ENCODE data around the gene NOP53. TPM values are rescaled to one million over a fixed set of nuclear protein-coding genes. Genes with fewer than 3 reads are reported as not detected.

NOP53 gene
- total and polyA plus RNA-seq, 9 of the 15 experiments (the other 6 are each of a cell fraction or from before 2014, with no cell fraction given), result 6.5 to 274 (median 145) TPM

DNA sequence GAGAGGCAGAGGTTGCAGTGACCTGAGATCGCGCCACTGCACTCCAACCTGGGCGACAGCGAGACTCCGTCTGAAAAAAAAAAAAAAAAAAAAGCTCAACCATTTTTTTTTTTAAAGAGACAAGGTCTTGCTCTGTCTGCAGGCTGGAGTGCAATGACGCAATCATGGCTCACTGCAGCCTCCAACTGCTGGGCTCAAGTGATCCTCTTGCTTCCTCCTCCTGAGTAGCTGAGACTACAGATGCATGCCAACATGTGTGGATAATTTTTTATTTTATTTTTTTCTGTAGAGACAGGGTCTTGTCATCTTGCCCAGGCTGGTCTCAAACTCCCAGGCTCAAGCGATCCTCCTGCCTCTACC, 21.8 kb upstream of the NOP53 start (continued):
- TF ChIP-seq, protein P1, sequence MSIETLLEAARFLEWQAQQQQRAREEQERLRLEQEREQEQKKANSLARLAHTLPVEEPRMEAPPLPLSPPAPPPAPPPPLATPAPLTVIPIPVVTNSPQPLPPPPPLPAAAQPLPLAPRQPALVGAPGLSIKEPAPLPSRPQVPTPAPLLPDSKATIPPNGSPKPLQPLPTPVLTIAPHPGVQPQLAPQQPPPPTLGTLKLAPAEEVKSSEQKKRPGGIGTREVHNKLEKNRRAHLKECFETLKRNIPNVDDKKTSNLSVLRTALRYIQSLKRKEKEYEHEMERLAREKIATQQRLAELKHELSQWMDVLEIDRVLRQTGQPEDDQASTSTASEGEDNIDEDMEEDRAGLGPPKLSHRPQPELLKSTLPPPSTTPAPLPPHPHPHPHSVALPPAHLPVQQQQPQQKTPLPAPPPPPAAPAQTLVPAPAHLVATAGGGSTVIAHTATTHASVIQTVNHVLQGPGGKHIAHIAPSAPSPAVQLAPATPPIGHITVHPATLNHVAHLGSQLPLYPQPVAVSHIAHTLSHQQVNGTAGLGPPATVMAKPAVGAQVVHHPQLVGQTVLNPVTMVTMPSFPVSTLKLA (conservative IDR thresholded peaks at IDR 0.05), result 0 out of 4 replicates have a peak, but pooled peaks of 1 of the 2 experiments have one; percentile 4
- TF ChIP-seq, protein P2, sequence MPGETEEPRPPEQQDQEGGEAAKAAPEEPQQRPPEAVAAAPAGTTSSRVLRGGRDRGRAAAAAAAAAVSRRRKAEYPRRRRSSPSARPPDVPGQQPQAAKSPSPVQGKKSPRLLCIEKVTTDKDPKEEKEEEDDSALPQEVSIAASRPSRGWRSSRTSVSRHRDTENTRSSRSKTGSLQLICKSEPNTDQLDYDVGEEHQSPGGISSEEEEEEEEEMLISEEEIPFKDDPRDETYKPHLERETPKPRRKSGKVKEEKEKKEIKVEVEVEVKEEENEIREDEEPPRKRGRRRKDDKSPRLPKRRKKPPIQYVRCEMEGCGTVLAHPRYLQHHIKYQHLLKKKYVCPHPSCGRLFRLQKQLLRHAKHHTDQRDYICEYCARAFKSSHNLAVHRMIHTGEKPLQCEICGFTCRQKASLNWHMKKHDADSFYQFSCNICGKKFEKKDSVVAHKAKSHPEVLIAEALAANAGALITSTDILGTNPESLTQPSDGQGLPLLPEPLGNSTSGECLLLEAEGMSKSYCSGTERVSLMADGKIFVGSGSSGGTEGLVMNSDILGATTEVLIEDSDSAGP (CRISPR knock-in tag; IDR thresholded peaks at IDR 0.05), result peak; percentile 77; the same call in 1 of the 2 replicates
- TF ChIP-seq NEUROD1 (IDR thresholded peaks at IDR 0.05; ENCODE audit: borderline replicate concordance, low read depth, low read length, partially characterized antibody), result peak; percentile 16
- 0 out of 2 replicates have a peak, but pooled peaks have one; percentile 46 for TF ChIP-seq SMAD4 (CRISPR knock-in tag; conservative IDR thresholded peaks at IDR 0.05)
- no peak for TF ChIP-seq TCF3 (CRISPR knock-in tag; IDR thresholded peaks at IDR 0.05)
- TF ChIP-seq, protein P3, sequence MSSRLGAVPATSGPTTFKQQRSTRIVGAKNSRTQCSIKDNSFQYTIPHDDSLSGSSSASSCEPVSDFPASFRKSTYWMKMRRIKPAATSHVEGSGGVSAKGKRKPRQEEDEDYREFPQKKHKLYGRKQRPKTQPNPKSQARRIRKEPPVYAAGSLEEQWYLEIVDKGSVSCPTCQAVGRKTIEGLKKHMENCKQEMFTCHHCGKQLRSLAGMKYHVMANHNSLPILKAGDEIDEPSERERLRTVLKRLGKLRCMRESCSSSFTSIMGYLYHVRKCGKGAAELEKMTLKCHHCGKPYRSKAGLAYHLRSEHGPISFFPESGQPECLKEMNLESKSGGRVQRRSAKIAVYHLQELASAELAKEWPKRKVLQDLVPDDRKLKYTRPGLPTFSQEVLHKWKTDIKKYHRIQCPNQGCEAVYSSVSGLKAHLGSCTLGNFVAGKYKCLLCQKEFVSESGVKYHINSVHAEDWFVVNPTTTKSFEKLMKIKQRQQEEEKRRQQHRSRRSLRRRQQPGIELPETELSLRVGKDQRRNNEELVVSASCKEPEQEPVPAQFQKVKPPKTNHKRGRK (tag; IDR thresholded peaks at IDR 0.05), result no peak
- TF ChIP-seq PHF8 (IDR thresholded peaks at IDR 0.05; ENCODE audit: borderline replicate concordance, low read length), result no peak
- 0 out of 2 replicates have a peak, but pooled peaks have one; percentile 47 for TF ChIP-seq ZNF589 (CRISPR knock-in tag; IDR thresholded peaks at IDR 0.05; ENCODE audit: low read depth)
- TF ChIP-seq RBM34 (IDR thresholded peaks at IDR 0.05; ENCODE audit: borderline replicate concordance, insufficient read depth, low read length), result no peak
- no peak for TF ChIP-seq SIN3A (IDR thresholded peaks at IDR 0.05; ENCODE audit: borderline replicate concordance in 2 of 2, control insufficient read depth in 1 of 2, low read depth in 2 of 2, low read length in 2 of 2)
- TF ChIP-seq MYC (IDR thresholded peaks at IDR 0.05; ENCODE audit: low read depth, low read length), result 0 out of 2 replicates have a peak, but pooled peaks have one; percentile 26
- TF ChIP-seq MYC (CRISPR knock-in tag; IDR thresholded peaks at IDR 0.05; ENCODE audit: borderline replicate concordance, low read depth), result no peak
- TF ChIP-seq EGR1 (conservative IDR thresholded peaks at IDR 0.05), result no peak
- TF ChIP-seq, protein P4, sequence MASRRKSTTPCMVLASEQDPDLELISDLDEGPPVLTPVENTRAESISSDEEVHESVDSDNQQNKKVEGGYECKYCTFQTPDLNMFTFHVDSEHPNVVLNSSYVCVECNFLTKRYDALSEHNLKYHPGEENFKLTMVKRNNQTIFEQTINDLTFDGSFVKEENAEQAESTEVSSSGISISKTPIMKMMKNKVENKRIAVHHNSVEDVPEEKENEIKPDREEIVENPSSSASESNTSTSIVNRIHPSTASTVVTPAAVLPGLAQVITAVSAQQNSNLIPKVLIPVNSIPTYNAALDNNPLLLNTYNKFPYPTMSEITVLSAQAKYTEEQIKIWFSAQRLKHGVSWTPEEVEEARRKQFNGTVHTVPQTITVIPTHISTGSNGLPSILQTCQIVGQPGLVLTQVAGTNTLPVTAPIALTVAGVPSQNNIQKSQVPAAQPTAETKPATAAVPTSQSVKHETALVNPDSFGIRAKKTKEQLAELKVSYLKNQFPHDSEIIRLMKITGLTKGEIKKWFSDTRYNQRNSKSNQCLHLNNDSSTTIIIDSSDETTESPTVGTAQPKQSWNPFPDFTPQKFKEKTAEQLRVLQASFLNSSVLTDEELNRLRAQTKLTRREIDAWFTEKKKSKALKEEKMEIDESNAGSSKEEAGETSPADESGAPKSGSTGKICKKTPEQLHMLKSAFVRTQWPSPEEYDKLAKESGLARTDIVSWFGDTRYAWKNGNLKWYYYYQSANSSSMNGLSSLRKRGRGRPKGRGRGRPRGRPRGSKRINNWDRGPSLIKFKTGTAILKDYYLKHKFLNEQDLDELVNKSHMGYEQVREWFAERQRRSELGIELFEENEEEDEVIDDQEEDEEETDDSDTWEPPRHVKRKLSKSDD (conservative IDR thresholded peaks at IDR 0.05; ENCODE audit: low read length), result no peak
- TF ChIP-seq YY1 (IDR thresholded peaks at IDR 0.05; ENCODE audit: borderline replicate concordance in 1 of 3, control insufficient read depth in 1 of 3, extremely low read depth in 1 of 3, insufficient read depth in 3 of 3, insufficient read length in 1 of 3, insufficient replicate concordance in 2 of 3, low read depth in 1 of 3, low read length in 2 of 3), result peak in 1 of 3 experiments; percentile 3
- no peak for TF ChIP-seq BCOR (IDR thresholded peaks at IDR 0.05)
- TF ChIP-seq RUNX1 (IDR thresholded peaks at IDR 0.05; ENCODE audit: low read depth), result no peak
- no peak for TF ChIP-seq SMC3 (conservative IDR thresholded peaks at IDR 0.05; ENCODE audit: insufficient read depth, low read depth, low read length)
